A204.1 (cell line): Measurements from ENCODE around the gene KIAA0825.
"Not testable (repeated sequence)": the region's sequence is repeated elsewhere in the genome, so short reads cannot be mapped to it uniquely, and the experiment has no call there.

Experiments
- FAIRE-seq: peaks from 2 replicates; lab custom pipeline; 2012; peaks lifted over from hg19 to GRCh38; lab: Jason Lieb, UNC

Gene KIAA0825

DNA sequence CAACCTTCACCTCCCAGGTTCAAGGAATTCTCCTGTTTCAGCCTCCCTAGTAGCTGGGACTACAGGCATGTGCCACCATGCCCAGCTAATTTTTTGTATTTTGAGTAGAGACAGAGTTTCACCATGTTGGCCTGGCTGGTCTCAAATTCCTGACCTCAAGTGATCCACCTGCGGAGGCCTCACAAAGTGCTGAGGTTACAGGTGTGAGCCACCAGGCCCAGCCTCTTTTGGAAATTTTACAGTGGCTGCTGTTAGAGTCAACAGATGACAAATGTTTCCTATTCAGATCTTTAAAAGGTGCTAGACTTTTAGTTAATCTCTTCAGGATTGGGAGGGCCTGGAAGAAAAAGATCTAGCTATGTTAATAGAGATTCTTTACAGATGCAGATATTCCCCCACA is 45.1 kb downstream of the KIAA0825 start:
- not testable (repeated sequence) for FAIRE-seq

DNA sequence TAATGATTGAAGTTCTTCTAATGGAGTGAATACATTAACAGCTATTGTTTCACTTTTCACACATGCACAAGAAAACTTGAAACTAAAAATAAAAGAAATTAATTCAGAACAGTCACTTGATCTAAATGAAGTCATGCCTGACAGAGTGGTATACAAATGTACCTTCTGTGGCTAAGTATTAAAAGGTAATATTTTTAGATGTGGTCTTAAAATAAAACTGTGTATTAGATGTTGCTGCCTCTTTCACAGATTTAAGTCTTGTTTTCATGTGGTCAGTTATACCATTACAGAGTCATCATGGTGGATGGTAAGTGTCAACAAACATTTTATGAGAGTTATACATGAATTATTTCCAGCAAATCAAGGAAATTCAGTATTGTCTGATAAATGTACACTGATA is 47.0 kb downstream of the KIAA0825 start:
- FAIRE-seq = no peak

DNA sequence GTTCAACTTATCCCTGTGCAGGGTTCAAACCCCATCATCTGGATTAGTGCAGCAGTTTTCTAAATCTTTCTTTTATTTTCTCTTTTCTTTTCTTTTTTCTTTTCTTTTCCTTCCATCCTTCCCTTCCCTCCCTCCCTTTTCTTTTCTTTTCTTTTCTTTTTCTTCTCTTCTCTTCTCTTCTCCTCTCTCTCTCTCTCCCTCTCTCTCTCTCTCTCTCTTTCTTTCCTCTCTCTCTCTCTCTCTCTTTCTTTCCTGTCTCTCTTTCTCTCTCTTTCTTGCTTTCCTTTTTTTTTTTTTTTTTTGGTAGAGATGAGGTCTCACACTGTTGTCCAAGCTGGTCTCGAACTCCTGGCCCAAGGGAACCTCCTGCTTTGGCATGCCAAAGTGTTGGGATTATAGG is 53.6 kb downstream of the KIAA0825 start:
- FAIRE-seq = no peak

DNA sequence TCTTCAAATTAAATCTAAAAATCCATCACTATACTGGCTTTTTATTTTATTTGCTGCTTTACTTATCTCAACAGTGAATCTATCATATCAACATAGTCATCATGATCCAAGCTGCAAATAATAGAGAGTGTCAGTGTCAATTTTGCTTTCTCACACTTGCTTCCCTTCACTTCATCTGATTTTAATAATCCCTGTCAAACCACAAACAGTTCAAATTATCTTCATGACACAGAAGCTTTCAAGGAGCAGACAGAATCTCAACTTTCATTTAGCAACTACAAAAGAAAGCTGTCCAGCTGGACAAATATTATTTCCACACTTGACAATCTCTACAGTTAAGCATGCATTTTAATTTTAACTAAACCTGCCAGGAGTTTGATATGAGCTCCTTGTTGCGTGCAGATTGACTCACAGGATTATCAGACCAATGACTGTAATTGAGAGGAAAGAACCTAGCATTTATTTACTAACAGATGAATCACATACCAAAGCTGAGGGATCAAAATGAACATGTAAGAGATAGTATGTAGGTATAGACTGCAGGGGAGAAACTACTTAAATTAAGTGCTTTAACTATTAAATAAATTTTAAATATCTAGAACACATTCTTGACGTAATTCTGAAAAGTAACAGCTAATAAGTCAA is 56.0 kb downstream of the KIAA0825 start:
- no peak for FAIRE-seq

DNA sequence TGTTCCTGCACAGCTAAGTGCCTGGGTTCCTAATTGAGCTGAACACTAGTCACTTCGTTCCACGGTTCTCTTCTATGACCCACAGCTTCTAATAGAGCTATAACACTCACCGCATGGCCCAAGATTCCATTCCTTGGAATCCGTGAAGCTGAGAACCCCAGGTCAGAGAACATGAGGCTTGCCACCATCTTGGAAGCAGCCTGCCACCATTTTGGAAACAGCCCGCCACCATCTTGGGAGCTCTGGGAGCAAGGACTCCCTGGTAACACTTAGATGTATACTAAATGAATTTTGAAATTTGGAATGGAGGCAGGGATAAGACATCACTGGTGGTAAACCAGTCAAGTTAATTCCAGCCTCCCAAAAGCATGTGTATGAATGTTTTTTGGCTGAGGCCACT is 60.4 kb downstream of the KIAA0825 start:
- FAIRE-seq = no peak

DNA sequence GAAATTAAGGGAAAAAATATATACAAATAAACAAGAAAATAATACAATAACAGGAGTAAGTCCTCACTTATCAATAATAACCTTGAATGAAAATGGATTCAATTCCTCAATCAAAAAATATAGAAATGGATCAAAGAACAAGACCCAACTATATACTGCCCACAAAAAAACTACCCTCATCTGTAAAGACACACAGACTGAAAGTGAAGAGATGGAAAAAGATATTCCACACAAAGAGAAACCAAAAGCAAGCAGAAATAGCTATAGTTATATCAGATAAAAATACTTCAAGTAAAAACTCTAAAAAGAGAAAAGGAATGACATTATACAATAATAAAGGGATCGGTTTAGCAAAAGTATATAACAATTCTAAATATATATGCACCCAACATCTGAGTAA is 66.5 kb downstream of the KIAA0825 start:
- peak; percentile 43 for FAIRE-seq

DNA sequence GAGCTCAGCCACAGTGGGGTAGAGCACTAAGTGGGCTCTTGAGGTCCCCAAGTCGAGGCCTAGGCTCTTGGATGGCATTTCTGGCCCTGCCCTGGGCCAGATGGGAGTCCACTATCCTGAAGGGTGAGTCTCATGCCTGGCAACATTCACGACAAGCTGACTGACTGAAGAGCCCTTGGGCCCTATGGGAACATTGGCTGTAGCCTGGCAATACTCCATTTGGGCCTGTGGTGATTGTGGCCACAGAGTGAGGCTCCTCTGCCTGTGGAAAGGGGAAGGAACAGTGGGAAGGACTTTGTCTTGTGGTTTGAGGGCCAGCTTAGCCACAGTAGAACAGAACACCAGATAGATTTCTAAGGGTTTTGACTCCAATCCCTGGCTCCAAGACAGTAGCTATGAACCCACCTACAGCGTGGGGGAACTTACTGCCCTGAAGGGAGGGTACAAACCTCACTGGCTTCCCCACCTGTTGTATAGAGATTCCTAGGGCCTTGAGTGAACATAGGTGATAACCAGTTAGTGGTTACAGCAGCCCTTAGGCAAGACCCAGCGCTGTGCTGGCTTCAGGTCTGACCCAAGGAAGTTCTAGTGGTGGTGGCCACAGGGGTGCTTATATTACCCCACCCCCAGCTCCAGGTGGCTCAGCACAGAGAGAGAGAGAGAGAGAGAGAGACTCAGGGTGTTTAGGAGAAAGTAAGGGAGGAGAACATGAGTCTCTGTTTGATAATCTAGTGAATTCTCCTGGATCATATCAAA is 72.4 kb downstream of the KIAA0825 start:
- no peak for FAIRE-seq

DNA sequence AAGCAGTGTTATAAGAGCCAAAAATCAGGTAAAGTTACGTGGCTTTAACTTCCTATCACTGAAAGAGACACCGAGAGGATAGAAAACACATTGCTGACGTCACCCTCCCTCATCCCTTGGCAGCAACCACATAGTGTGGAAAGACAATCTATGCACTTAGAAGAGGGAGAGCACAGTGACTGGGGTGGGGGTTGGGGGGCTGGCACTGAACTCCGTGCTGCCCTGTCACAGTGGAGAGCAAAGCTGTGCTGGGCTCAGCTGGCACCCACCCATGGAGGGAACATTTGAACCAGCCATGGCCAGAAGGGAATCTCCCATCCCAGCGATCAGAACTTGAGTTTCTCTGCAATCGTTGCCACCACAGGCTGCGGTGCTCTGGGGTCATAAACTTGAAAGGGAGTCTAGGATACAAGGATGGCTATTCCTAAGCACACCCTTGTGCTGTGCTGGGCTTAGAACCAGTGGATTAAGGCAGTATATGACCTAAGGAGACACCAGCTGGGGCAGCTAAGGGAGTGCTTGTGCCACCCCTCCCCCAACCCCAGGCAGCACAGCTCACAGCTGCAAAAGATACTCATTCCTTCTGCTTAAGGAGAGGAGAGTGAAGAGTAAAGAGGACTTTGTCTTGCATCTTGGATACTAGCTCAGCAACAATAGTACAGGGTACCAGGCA is 73.4 kb downstream of the KIAA0825 start:
- FAIRE-seq = no peak

DNA sequence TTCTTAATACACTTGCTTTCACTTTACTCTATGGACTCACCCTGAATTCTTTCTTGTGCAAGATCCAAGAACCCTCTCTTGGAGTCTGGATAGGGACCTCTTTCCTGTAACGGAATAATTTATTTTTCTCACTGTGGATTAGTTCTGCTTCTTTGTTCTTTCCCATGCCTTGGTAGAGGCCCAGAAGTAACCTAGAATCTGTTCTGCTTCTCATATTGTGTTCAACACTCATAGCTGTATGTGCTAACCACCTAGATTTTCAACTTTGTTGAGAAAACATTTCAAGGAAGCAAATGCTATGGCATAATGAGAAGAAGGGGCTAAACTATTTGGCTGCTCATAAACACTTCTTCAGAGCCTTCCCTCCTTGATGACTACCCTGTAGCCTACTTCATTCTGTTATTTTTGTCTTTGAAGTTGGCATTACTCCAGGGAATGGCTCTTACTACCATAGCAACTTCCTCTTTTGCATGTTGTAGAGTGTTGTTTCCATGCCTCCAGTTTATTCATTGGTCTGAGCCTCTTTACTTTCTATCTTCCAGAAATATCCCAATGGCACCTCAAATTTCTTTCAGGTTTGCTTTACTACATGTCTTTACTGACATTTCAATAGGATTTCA is 74.3 kb downstream of the KIAA0825 start:
- FAIRE-seq = no peak

DNA sequence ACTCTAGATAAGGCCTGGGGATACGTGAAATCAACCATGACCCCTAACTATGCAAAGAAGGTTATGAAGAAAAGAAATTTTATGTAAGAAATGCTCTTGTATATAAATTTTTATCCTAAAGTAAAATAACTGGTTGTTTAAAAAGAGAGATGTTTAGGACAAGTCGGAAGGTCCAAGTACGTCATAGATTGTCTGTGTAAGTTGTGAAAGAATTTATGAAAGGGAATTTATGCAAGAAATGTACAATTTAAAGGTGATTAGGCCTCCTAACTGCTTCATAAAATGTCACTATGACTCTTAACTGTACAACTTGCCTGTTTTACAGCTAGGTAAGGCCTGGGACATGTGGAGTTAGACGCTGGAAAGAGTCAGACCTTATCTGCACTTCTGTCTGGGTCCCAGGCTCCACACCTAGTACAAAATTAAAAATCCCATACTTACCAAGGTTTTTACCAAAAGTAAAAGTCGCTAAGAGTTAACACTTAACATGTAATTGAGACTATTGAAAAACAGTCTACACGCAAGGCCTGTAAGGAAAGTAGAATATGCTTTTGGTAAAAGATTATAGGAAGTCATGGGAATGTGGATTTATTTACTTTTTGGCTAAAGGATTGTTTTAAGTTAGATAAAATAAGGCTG is 77.4 kb downstream of the KIAA0825 start:
- FAIRE-seq = no peak

DNA sequence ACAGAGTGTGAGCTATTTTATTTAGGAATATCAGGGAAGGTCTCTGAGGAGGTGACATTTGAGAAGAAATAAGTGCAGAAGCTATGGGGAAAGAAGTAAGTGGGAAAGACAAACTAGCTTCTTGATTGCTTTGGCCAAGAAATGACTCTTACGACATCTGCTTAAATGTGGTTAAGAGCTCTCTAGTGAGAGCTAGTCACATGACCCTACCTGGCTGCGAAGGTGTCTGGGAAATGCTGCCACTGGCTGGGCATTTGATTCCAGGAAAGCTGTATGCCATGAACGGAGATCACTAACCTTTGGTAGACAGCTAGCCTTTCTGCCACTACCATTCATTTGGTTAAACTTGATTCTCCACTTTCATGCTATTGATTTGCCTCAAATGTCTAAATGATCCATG is 80.1 kb downstream of the KIAA0825 start:
- no peak for FAIRE-seq

DNA sequence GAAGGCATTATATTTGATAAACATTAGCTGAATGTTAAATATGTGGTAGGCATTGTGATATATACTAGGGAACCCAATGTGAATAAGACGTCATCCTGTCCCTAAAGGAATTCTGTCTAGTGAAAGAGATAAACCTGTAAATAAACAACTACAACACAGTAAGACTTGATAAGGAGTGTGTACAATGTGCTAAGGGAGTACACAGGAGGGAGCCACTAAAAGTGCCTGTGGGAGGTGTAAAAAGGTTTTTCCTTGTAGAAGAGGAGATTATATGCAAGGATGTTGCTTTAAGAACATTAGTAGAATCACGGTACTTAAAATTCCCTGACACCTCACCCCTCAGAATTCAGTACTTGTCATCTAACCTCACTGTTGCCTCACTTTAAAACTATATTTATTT is 91.7 kb downstream of the KIAA0825 start:
- no peak for FAIRE-seq

DNA sequence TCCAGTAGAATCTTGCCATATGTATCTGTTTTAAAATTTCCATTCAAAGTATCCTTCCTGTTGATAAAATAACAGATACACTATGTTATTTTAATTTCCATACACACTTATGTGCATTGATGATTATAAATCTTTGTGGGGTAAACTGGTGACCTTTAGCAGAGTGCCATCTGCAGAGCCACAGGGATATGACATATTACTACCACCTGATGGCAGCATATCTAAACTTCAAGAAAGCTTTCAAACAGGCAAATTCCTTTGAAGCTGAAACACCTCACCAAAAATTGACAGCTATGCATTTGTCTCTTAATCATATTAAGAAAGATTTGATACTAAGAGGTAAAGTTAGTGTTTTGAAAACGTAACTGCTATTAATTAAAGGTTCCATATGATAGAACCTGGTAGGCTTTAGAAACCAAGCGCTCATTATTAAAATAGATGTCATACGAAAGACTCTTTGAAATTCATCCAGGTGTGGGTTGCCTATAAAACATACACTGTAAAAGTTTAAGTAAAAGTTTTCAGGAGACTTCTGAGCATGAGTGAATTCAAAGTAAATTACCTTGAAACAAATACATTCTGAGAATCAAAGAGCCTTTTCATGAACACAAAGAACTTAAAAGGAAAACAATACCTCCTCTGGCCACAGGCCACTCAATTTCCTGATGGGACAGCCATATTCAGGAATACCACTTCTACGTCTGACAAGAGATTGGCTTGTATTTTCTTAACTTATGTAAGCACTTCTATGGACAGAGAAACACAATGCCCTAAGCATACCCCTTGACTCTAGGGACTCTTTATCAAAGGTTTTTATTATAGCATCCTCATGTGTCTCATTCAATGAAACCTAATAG is 93.3 kb downstream of the KIAA0825 start:
- peak; percentile 89 for FAIRE-seq

DNA sequence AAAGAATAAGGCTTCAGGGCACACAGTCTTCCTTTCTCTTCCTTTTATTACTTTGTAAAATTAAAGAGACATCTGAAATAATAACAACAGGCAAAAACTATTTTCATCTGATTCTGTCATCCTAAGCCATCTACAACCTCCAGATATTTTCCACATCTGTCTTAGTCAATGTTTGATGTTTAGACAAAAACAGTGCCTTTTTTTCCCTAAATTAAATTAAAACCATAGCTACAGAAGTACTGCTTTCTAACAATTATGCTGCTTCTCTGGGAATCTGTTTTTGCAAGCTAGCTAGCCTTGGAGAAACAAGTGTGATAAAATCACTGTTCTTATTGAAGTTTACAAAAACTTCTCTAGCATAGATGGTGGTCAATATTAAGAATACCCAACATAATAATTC is 95.4 kb downstream of the KIAA0825 start:
- FAIRE-seq = no peak

DNA sequence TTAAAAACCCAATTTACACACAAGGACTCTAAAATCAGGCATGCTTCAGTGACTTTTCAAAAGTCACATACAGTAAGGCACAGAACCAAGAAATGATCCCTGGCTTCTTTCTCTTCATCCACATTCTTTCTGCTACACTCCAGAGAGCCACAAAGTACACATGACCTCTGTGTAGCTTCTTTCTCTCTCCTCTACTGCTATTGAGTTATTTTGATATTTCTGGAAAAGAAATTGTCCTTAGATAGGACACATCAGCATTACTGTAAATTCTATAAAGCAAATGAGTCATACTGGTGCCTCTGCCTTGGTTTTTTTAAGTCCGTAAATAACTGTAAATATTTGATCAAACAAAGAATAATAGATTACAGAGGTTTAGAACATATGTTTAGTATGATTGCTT is 96.3 kb downstream of the KIAA0825 start:
- no peak for FAIRE-seq

DNA sequence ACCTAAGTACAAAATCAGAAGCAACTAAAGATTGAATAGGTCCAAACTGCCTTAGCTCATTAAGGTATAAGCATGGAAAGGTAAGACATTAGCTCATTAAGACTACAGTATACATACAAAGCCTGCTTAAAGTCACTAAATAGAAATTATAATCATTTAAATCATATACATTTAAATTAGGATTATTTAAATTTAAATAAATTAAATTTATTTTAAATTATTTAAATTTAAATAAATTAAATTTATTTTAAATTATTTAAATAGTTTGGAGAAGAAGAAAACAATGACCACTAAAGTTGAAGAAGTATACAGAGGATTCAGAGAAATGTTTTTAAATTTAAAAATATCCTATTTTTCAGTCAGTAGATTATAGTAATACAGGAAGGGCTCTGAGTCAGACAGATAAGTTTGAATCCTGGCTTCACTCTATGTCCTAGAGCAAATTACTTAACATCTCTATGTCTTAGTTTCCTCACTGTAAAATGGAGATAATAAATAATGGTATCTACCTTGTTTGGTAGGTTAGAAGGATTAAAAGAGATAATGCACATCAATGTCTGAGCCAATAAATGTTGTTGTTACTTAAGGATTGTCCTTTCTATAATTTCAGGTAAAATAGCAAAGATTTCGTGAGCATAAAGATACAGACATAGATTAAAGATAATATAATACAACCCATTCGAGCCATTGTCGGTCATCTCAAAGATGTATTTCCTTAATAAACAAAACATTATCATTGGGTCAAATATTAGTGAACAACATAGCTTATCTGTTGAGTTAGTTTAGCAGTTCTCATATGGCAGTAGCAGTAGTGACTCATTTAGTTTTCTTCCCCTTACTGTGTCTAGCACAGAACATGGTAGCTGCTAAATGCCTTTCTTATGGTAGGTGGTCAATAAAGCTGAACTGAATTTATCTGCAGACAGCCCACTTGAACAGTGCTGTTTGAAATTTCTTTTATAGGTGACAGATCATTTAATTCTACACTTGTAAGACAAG is 100.6 kb downstream of the KIAA0825 start:
- peak; percentile 95 for FAIRE-seq

DNA sequence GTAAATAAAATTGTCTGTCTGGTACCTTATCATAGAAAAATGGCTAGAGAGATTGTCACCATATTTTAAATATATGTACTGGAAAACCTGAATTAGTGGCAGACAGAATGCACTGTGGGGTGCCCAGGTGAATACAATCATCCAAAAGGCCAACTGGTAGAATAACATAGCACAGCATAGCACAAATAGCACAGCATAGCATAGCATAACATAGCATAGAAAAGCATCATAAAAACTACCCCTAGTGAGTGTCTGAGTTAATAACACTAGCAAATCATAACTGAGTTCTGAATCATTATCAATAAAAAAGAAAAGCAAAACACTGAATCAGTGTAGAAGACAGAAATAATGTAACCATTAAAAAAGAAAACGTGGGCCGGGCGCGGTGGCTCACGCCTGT is 102.3 kb downstream of the KIAA0825 start:
- no peak for FAIRE-seq

DNA sequence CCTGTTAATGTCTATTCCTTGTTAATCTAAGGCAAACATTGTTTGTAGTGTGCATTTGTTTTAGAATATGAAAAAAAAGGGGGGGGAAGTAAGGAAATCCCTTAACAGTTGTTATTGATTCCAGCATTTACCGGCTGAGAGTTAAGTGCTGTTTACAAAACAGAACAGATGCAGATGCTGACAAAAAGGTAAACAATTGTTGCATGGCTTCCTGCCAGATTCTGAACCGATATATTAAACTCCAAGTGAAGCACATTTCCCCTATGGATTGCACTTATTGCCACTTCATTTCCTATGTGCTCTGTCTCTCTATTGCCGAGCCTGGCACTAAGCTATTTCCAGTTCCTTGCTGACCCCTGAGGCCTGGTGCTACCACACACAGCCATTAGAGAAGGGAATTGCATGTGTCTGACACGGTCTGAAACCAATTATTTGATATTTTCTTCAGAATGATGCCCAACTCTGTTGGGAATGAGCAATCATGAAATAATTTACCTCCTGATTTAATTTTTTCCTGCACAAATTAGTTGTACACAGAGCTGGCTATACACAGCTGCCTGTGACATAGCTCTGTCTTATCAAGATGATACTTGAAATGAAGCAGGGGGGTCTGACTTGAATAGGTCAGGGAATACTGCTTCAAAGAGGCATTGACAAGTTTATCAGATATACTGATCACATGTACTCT is 109.8 kb downstream of the KIAA0825 start:
- no peak for FAIRE-seq

DNA sequence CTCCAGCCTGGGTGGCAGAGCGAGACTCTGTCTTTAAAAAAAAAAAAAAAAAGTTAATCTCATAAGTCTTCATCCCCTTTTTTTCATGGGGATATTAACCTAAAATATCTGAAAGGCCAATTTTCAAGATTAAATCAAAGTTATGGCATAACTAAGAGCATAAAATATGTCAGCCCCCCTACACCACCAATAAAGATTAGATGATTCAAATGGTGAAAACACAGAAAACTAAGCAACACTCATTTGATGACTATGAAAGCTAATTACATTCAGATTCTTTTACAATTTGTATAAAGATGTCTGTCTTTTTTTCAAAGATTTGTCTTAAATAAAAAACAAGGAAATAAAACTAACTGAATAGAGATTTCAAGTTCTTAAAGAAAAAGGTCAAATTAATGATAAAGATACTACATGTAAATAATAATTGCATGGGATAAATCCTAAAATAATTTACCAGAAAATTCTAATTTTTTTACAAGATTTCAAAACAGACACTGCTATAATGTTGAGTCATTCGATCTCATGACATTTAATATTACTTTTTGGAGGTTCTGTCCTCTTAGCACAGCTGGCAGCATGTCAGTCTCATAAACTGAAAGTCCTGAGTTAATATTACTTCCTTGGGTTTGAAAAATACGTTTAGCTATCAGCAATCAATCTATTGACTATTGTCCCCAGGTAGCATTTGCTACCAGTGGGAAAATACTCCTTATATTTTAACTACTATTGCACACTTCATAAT is 112.9 kb downstream of the KIAA0825 start:
- peak; percentile 49 for FAIRE-seq
